ENCODE data around the gene MYBPC1.
A peak's percentile ranks its signal among the peaks of the same experiment; 100 is the strongest.
"Not testable (repeated sequence)": the region's sequence is repeated elsewhere in the genome, so short reads cannot be mapped to it uniquely, and the experiment has no call there.

MYBPC1 gene

GRCh38 chr12:101655393-101655792, 60.6 kb downstream of the MYBPC1 start:
- no peak for TF ChIP-seq CTCF (IDR thresholded peaks at IDR 0.05; ENCODE audit: low read depth, low read length, missing control alignments)
- in situ Hi-C loops (cut with HindIII; ENCODE audit: low pct_ligation_motif_present, low sequenced_read_pairs) = no loop called here
- H3K4me3 ChIP-seq (ENCODE audit: low read depth, low read length) = no peak overlapping the region
- H3K36me3 ChIP-seq (replicated peaks) = no peaks in the 10 kb centered on the region
- no peak for DNase-seq
- no peak overlapping the region for H3K27ac ChIP-seq
- no peaks in the 10 kb centered on the region for H3K27me3 ChIP-seq (replicated peaks)

GRCh38 chr12:101660662-101661061, 65.9 kb downstream of the MYBPC1 start:
- H3K27me3 ChIP-seq (replicated peaks); H3K27ac ChIP-seq; in situ Hi-C loops (cut with HindIII; ENCODE audit: low pct_ligation_motif_present, low sequenced_read_pairs); H3K4me3 ChIP-seq (ENCODE audit: low read depth, low read length); H3K36me3 ChIP-seq (replicated peaks): not testable (repeated sequence)
- peak; percentile 5 for DNase-seq

- Histone ChIP-seq H3K36me3 (replicated peaks) (no peaks in the 10 kb centered on the region), H3K27ac (no peak overlapping the region), H3K4me3 (ENCODE audit: low read depth, low read length) (no peak overlapping the region), H3K27me3 (replicated peaks) (no peaks in the 10 kb centered on the region)
- no peak for DNase-seq
- TF ChIP-seq CTCF (IDR thresholded peaks at IDR 0.05; ENCODE audit: low read depth, low read length, missing control alignments) = no peak
- in situ Hi-C loops (cut with HindIII; ENCODE audit: low pct_ligation_motif_present, low sequenced_read_pairs) = no loop called here
These were observed 68.5 kb downstream of the MYBPC1 start for GRCh38 chr12:101663298-101663697.

- Histone ChIP-seq H3K27me3 (replicated peaks) (no peaks in the 10 kb centered on the region), H3K4me3 (ENCODE audit: low read depth, low read length) (no peak overlapping the region), H3K27ac (no peak overlapping the region), H3K36me3 (replicated peaks) (no peaks in the 10 kb centered on the region)
- in situ Hi-C loops (cut with HindIII; ENCODE audit: low pct_ligation_motif_present, low sequenced_read_pairs) = no loop called here
- DNase-seq = no peak
- no peak for TF ChIP-seq CTCF (IDR thresholded peaks at IDR 0.05; ENCODE audit: low read depth, low read length, missing control alignments)
These were observed 70.2 kb downstream of the MYBPC1 start for GRCh38 chr12:101664992-101665391.

- DNase-seq = no peak
- no peak overlapping the region for H3K27ac ChIP-seq
- in situ Hi-C loops (cut with HindIII; ENCODE audit: low pct_ligation_motif_present, low sequenced_read_pairs) = no loop called here
These were observed 71.4 kb downstream of the MYBPC1 start for GRCh38 chr12:101666052-101666728.

GRCh38 chr12:101667591-101667990, 72.8 kb downstream of the MYBPC1 start:
- H3K4me3 ChIP-seq (ENCODE audit: low read depth, low read length) = no peak overlapping the region
- TF ChIP-seq CTCF (IDR thresholded peaks at IDR 0.05; ENCODE audit: low read depth, low read length, missing control alignments) = no peak
- H3K36me3 ChIP-seq (replicated peaks) = no peaks in the 10 kb centered on the region
- no peak for DNase-seq
- no peak overlapping the region for H3K27ac ChIP-seq
- no peaks in the 10 kb centered on the region for H3K27me3 ChIP-seq (replicated peaks)
- in situ Hi-C loops (cut with HindIII; ENCODE audit: low pct_ligation_motif_present, low sequenced_read_pairs) = no loop called here

More at GRCh38 chr12:101666052-101666728, 71.4 kb downstream of the MYBPC1 start:
- Histone ChIP-seq H3K27me3 (replicated peaks) (no peaks in the 10 kb centered on the region), H3K36me3 (replicated peaks) (no peaks in the 10 kb centered on the region), H3K4me3 (ENCODE audit: low read depth, low read length) (no peak overlapping the region)
- TF ChIP-seq CTCF (IDR thresholded peaks at IDR 0.05; ENCODE audit: low read depth, low read length, missing control alignments) = no peak

Data from brain microvascular endothelial cell (primary cell).